NCI-H774 (cell line): Measurements from ENCODE around the gene GALNT2.

Experiments used
- DNase-seq: peaks from one replicate; lab custom pipeline; 2025; lab: John Stamatoyannopoulos, UW

The GALNT2 gene

DNA sequence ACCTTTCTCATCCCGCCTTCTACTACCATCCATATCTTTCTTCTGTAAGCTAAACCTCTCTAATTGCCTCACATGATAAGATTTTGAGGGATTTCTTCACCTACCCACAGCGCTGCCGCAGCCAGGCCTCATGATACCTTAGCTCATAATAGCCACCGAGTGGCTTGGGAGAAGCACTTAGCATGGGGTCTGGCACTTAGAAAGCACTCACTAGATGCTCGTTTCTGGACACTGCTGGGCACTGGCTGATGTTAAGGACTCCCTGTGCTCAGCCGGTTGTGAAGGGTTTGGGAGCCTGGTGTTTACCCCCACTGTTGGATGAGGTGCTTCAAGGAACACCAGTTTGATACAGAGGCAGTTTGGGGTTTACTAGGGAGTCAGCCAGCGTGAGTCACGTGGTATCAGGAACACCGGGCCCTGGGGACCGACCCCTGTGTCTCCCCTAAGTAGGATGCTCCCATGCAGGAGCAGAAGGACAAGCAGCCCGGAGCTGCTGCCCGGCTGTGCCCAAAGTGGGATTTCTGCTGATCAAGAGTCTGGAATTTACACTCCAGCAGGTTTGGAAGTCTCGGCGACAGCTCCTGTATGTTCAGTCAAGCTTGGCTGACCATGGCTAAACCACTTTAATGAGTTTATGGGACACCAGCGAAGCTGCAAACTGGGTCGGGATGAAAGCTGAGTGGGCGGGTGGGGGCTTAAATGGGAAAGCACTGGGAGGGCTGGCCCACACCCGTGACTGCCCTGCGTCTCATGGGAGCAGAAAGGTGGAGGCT is 63.3 kb downstream of the GALNT2 start:
- no peak for DNase-seq

DNA sequence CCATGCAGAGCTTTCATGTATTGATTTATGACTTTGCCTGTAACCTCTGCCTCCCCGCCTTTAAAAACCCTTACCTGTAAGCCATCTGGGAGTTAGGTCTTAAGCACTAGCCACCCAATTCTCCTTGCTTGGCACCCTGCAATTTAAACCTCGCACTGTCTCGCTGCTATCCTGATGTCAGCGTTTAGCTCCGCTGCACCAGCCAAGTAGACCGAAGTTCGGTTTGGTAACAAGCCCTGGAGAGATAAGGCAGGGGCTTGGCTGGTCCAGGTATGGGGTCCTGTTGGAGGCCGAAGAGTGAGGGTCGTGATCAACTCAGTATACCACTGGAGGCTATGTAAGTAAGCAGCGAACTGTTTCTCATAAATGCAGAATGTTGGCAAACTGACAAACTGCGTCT is 64.4 kb downstream of the GALNT2 start:
- no peak for DNase-seq

DNA sequence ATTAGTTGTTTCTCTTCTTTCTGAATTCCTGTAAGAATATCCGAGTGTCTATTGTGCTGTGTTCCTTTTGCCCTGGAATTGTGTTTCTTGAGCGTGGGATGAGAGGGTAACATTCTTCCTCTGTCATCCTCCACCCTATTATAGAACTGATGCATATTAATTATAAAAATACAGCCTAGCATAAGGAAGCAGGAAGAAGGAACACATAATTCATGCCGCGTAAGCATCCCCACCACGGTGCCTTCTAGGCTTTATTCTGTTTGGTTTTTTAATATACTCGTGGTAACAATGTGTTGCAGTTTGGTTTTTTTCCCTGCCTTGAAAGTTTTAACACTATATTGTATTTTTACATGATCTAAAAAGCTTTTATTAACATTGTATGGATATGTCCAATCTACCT is 65.7 kb downstream of the GALNT2 start:
- DNase-seq, result no peak

DNA sequence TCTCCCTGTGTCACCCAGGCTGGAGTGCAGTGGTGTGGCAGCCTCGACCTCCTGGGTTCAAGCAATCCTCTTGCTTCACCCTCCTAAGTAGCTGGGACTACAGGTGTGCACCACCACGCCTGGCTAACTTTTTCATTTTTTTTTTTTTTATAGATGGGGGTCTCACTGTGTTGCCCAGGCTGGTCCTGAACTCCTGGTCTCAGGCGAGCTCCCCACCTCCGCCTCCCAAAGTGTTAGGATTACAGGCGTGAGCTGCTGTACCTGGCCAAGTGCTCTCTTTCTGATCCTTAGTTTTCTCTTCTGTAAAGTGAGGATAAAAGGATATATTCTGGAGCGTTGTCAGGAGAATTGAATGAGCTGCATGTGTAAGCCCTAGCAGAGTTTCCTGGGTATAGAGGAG is 68.7 kb downstream of the GALNT2 start:
- no peak for DNase-seq

GRCh38 chr1:230136453-230137336 is 69.7 kb downstream of the GALNT2 start:
- DNase-seq, result no peak

DNA sequence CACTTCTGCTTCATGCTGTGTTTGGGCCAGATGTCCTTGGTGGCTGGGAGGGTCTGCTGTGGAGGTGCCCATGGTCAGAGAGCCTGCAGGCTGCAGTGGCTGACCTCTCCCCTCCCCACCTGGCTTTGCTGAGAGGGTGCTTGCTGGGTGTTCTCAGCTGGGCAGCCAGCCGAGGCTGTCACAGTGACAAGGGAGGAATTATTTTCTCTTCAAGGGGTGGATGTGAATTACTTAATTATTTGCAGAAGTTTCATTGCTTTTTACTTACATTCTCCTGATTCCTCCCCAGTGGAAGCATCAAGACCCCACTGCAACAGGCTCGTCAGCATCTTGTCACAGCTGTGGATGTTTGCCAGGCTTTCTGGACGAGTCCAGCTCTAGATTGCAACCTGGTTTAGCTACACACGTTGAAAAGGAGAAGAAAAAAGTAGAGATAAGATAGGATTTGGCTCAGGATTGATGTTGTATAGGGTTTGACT is 70.3 kb downstream of the GALNT2 start:
- DNase-seq, result no peak

DNA sequence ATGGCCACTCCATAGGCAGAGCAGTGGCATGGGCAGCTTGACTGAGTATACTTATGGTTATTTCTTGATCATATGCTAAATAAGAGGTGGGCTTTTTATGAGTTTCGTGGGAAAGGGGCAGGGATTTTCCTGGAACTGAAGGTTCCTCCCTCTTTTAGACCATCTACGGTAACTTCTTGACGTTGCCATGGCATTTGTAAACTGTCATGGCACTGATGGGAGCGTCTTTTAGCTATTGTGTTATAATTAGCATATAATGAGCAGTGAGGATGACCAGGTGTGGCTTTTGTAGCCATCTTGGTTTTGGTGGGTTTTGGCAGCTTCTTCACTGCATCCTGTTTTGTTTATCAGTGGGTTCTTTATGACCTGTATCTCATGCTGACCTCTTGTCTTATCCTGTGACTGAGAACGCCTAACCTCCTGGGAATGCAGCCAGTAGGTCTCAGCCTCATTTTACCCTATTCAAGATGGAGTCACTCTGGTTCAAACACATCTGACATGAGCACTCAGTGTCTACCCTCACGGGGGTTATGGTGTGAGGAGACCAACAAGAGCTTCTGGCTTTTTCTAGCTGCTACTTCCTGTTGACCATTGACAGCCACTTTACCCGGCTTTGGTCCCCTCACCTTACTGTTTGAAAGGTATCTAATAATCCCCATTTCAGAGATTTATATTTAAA is 71.7 kb downstream of the GALNT2 start:
- DNase-seq, result no peak

DNA sequence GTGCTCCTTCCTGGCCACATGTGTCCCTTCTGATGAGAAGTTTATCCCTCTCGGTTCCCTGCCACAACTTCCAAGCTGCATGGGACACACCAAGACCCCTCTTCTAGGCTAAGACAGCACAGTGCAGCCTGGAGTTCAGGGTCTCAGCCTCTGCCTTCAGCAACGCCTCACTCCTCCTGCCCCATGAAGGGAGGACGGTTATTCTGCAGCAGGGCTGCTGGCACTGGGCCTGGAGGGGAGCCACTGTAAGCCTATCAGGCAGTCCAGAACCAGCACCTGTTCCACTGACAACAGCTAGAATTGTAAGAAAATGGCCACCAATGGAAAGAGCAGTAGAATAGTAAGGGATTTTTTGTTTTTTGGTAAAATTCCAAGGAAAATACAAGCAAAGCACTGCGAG is 72.3 kb downstream of the GALNT2 start:
- DNase-seq, result no peak

DNA sequence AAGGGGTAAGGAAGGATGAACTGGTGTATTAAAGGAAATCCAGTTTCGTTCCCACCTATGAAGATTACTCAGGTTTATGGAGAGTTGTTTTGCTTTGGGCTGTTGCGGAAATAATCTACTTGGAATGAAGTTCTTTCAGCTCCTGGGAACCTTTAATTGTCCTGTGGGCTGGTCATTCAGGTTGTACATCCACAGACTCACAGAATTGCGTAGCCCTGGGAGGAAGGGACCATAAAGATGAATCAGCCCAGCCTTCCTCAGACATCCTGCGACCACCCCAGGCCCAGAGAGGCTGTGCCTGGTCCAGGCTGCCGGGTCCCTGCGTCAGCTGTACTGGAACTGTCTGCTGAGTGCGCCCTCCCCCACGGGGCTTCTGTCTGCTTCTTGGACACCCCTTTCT is 72.7 kb downstream of the GALNT2 start:
- no peak for DNase-seq

- DNase-seq, result no peak
These were observed 73.4 kb downstream of the GALNT2 start for GRCh38 chr1:230140221-230141020.

DNA sequence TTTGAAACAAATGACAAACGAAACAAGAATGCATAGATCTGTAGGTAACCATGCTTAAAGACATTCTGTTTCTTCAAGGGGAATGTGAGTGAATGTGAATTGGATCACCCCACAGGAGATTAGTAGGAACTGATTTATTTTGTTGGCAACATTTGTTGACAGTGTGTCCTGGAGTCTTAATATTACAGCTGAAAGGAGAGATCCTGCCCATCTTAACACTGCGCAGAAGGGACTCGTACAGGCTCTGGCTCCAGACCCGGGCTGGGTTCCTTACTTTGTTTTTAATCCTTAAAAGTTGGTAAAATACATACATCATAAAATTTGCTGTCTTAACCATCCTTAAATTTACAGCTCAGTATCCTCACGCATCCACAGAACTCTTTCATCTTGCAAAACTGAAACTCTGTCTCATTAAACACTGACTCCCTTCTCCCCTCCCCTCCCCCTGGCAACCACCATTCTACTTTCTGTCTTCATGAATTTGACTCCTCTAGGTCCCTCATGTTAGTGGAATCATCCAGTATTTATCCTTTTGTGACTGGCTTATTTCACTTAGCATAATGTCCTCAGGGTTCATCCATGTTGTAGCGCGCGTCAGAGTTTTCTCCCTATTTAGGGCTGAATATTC is 74.1 kb downstream of the GALNT2 start:
- no peak for DNase-seq

GRCh38 chr1:230141797-230142607 is 75.0 kb downstream of the GALNT2 start:
- DNase-seq, result no peak

GRCh38 chr1:230142608-230143210 is 75.7 kb downstream of the GALNT2 start:
- DNase-seq, result no peak

DNA sequence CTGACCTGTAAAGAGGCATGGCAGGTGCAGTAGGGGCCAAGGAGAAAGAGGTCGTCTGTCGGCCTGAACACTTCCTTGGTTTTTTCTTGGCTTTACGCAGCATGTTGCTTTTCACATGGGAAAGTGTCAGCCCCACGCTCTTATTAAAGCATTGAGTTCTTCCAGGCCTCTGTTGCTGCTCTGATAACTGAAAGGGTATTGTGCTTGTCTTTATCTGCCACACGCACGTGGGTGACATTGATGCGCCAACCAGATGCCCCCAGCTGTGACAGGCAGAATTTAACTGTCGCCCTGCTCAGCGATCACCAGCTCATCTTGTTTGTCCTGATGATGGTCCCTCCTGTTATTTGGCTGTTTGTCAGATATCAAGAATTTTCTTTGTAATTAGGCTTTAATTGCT is 76.5 kb downstream of the GALNT2 start:
- DNase-seq, result no peak

DNA sequence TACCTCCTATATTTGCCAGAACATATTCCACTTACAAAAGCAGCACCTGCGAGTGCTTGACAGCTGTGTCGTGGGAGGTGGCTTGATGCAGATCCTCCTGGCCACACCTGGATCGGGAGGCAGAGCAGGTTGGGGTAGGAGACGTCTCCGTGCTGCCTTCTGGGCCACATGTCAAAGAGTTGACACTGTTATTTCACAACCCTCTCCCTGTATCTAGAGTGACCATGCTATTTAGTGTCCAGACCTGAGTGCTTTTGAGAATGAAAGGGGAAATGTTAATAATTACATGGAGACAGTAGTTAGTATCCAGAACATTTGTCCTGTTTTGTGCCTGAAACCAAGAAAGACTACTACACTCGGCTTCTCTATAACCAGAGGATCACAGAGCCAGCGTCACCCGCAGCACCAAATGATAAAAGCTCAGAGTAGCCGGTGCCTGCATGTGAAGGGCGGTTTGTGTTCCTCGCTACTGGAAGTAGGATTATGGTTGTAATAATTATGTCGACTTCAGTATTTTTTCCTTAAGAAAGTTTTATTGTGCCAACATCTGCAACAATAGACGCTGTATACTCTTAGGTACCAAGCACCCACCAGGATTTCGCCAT is 77.1 kb downstream of the GALNT2 start:
- no peak for DNase-seq

GRCh38 chr1:230144758-230145504 is 77.9 kb downstream of the GALNT2 start:
- DNase-seq, result no peak

- no peak for DNase-seq
These were observed 78.5 kb downstream of the GALNT2 start for GRCh38 chr1:230145505-230145899.

- DNase-seq, result no peak
These were observed 79.0 kb downstream of the GALNT2 start for GRCh38 chr1:230145953-230146476.

DNA sequence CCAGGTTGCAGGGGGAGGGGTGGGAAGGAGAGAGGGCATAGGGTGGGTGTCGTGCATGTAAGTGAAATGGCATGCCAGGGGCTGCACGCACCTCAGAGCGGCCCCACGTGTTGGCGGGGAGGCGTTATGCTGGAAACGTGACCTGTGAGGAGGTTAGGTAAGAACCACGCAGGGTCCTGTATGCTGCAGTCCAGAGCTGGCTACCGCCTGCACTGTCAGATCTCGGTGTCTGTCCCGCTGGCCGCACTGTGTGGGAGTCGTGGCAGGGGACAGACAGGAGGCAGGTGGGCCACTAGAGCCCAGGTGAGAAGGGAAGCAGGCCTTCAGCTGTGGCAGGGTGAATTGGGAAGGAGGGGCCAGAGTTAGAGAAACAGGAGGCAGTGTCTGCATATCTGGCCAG is 79.7 kb downstream of the GALNT2 start:
- DNase-seq, result no peak
